ENCODE results near the gene CACNA1C. TPM values are rescaled to one million over a fixed set of nuclear protein-coding genes. Genes with fewer than 3 reads are reported as not detected.

Gene CACNA1C
- total and polyA plus RNA-seq, 2 donors from 2014 or later, result 1.6 to 17.4 TPM

DNA sequence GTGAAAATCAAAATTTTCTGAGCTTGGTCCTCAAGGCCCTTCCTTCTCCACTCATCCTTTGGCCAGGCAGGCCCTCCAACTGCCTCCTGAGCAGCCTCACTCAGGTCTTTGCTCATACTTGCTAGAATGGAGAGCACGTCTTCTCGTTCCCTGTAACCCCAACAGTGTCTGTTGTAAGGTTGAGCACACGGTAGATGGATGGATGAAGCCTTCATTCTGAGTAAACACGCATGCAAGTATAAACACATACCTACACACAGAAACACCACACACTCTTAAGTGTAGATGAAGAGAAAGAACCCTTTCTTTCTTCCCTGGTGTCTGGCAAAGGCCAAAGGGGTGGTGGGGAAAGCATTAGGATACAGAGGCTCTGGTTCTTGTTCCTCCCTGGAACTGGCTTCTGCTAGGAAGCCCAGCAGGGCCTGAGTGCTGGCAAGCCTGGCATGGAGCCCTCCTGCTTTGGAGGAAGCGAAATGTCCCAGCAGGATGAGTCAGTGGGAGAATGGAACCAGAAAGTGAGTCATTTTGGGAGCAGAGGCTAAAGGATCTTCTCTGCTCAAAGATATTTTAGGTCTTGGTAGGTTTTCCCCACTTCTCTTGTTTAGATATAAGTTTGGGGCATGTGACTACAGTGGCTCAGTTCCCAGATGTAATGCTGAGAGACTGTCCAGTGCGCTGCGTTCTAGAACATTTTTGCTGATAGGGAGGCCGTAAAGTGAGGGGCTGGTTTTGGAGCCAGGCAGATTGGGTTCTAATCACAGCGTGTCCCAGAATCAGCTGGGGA is 127.4 kb downstream of the CACNA1C start:
- FAIRE-seq (no peak), DNase-seq (peak in 1 of 5 donors; percentile 89)
- intact Hi-C loops (cut with DNase I), result no loop called here
- Histone ChIP-seq H3K27ac (ENCODE audit: low read depth in 2 of 2, low read length in 2 of 2) (no peak overlapping the region), H3K36me3 (ENCODE audit: control insufficient read depth in 2 of 3, insufficient read depth in 3 of 3, low read length in 3 of 3) (no peaks in the 10 kb centered on the region), H3K9ac (ENCODE audit: low read length in 3 of 3) (no peak overlapping the region), H3K9me3 (ENCODE audit: control insufficient read depth in 2 of 3, insufficient read depth in 1 of 3, low read length in 3 of 3) (no peaks in the 10 kb centered on the region), H3K27me3 (ENCODE audit: control insufficient read depth, insufficient read depth, low read length) (no peaks in the 10 kb centered on the region), H3K4me1 (ENCODE audit: control insufficient read depth in 2 of 3, insufficient read depth in 2 of 3, low read depth in 1 of 3, low read length in 3 of 3) (no peaks in the 10 kb centered on the region), H3K4me3 (ENCODE audit: low read length in 3 of 3) (no peak overlapping the region)
- TF ChIP-seq, protein P1, sequence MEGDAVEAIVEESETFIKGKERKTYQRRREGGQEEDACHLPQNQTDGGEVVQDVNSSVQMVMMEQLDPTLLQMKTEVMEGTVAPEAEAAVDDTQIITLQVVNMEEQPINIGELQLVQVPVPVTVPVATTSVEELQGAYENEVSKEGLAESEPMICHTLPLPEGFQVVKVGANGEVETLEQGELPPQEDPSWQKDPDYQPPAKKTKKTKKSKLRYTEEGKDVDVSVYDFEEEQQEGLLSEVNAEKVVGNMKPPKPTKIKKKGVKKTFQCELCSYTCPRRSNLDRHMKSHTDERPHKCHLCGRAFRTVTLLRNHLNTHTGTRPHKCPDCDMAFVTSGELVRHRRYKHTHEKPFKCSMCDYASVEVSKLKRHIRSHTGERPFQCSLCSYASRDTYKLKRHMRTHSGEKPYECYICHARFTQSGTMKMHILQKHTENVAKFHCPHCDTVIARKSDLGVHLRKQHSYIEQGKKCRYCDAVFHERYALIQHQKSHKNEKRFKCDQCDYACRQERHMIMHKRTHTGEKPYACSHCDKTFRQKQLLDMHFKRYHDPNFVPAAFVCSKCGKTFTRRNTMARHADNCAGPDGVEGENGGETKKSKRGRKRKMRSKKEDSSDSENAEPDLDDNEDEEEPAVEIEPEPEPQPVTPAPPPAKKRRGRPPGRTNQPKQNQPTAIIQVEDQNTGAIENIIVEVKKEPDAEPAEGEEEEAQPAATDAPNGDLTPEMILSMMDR (IDR thresholded peaks at IDR 0.05; ENCODE audit: borderline replicate concordance, extremely low read depth, insufficient read depth), result no peak

DNA sequence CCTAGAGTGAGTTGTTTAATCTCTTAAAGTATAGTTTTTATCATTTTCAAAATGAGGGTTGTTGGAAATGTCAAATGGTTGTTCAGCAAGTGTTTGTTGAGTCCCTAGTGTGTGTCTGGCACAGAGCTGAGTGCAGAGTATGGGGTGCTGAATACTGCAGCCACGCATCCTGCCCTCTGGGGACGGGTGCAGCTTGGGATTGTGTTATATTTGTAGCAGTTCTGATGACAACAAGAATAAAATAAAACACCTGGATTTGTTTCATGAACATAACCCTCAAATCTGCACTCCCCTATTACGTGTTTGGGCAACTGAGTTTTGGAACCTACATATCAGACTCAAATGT is 127.9 kb downstream of the CACNA1C start:
- no peak overlapping the region for H3K4me3 ChIP-seq (ENCODE audit: low read length in 3 of 3)
- no peak for DNase-seq
- no peaks in the 10 kb centered on the region for H3K9me3 ChIP-seq (ENCODE audit: control insufficient read depth in 2 of 3, insufficient read depth in 1 of 3, low read length in 3 of 3)
- no peak for FAIRE-seq
- H3K27me3 ChIP-seq (ENCODE audit: control insufficient read depth, insufficient read depth, low read length), result no peaks in the 10 kb centered on the region
- intact Hi-C loops (cut with DNase I), result no loop called here
- H3K27ac ChIP-seq (ENCODE audit: low read depth in 2 of 2, low read length in 2 of 2), result no peak overlapping the region
- no peaks in the 10 kb centered on the region for H3K4me1 ChIP-seq (ENCODE audit: control insufficient read depth in 2 of 3, insufficient read depth in 2 of 3, low read depth in 1 of 3, low read length in 3 of 3)
- no peaks in the 10 kb centered on the region for H3K36me3 ChIP-seq (ENCODE audit: control insufficient read depth in 2 of 3, insufficient read depth in 3 of 3, low read length in 3 of 3)
- TF ChIP-seq, protein P1 (IDR thresholded peaks at IDR 0.05; ENCODE audit: borderline replicate concordance, extremely low read depth, insufficient read depth), result no peak
- no peak overlapping the region for H3K9ac ChIP-seq (ENCODE audit: low read length in 3 of 3)

DNA sequence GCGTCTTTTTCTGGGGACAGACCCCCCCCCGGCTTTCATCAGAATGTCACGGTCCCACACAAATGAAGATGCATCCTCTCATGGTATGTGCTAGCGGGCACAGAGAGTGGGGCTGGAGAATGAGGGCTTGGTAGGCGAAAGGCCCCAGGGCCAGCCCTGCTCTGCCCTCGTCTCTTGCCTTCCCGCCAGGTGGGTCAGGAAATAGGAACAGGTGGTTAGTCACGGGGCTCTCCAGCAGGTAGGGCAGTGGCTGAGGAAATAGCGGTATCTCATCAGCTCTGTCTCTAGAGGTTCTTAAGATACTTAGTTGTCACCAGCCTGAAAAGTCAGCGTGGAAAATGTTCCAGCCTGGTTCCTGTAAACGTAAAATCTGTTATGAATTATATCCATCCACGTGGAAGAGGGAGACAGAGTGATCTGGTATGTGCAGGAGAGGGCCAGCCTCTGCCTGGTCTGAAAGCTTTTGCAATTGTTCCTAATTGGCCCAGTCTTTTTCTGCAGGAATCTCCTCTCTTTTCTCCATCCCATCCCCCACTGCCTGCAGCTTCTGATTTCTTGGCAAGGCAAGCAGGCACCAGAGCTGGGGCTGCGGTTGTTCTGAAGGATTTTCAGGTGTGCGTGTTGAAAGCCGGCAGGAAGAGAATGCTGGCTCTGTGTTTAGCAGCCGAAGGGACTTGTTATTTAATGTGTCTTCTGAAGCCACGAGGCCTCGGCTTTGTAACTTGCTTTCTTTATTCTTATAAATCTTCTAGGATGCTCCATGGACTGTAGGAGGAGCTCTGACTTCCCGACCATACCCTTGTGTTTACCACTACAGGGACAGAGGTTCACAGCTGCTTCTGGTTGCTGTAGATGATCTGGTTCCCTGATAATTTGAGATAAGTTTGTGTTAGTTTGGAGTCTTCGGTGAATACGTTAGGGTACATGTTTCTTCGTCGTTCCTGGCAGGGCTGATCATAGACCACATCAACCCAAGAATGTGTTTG is 131.1 kb downstream of the CACNA1C start:
- peak in 2 of 5 donors; percentile 15 to 75 for DNase-seq
- Histone ChIP-seq H3K9me3 (ENCODE audit: control insufficient read depth in 2 of 3, insufficient read depth in 1 of 3, low read length in 3 of 3) (no peaks in the 10 kb centered on the region), H3K4me3 (ENCODE audit: low read length in 3 of 3) (no peak overlapping the region), H3K27ac (ENCODE audit: low read depth in 2 of 2, low read length in 2 of 2) (no peak overlapping the region), H3K9ac (ENCODE audit: low read length in 3 of 3) (no peak overlapping the region), H3K27me3 (ENCODE audit: control insufficient read depth, insufficient read depth, low read length) (no peaks in the 10 kb centered on the region), H3K36me3 (ENCODE audit: control insufficient read depth in 2 of 3, insufficient read depth in 3 of 3, low read length in 3 of 3) (no peaks in the 10 kb centered on the region), H3K4me1 (ENCODE audit: control insufficient read depth in 2 of 3, insufficient read depth in 2 of 3, low read depth in 1 of 3, low read length in 3 of 3) (no peaks in the 10 kb centered on the region)
- intact Hi-C loops (cut with DNase I), result no loop called here
- no peak for FAIRE-seq
- TF ChIP-seq, protein P1 (IDR thresholded peaks at IDR 0.05; ENCODE audit: borderline replicate concordance, extremely low read depth, insufficient read depth), result no peak
